Spleen (tissue), 7 donors: ENCODE measurements around the gene ATP5F1D.

Experiments used
- POLR2A ChIP-seq, 3 donors: fragments of 450-650 bp; IDR thresholded peaks; one replicate each; pipeline ENCODE4 v1.5.1; 2017; ENCODE audit warnings: antibody characterized with exemption in 3 of 3, mild to moderate bottlenecking in 1 of 3
- TF ChIP-seq, protein P1 (sequence below), 11 experiments: fragments of 200-600 bp in 7 of 11; fragments of 450-650 bp in 4 of 11; sonication (generic) in 4 of 11; IDR thresholded peaks in 8 of 11; conservative IDR thresholded peaks in 3 of 11; 1 replicate in 7 of 11; 2 replicates in 4 of 11; pipeline versions ENCODE4 v1.4.0 to v1.8.0; 2016 to 2021; ENCODE audit warnings: antibody characterized with exemption in 11 of 11, inconsistent platforms in 4 of 11, mild to moderate bottlenecking in 1 of 11
- donor health status: DM: no; HTN: no; CAD: no; lungs with moderate emphysema.
- donor health status: DM: no; HTN: no; CAD: no.
- donor health status: DM: no; HTN: no; CAD: no.

DNA sequence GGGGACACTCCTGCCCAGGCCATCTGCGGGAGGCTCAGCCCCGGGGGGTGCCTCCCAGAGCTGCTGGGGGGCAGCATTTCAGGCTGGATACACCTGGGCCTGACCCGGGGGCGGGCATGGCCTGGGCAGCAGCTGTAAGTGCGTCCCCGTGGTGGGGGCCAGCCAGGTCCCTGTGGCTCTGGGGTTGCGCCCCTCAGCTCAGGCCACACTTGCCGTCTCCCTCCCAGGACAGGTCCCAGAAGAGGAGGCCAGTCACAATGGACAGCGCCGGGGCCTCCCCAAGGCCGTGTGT, 15.4 kb upstream of the ATP5F1D start:
- TF ChIP-seq, protein P1, sequence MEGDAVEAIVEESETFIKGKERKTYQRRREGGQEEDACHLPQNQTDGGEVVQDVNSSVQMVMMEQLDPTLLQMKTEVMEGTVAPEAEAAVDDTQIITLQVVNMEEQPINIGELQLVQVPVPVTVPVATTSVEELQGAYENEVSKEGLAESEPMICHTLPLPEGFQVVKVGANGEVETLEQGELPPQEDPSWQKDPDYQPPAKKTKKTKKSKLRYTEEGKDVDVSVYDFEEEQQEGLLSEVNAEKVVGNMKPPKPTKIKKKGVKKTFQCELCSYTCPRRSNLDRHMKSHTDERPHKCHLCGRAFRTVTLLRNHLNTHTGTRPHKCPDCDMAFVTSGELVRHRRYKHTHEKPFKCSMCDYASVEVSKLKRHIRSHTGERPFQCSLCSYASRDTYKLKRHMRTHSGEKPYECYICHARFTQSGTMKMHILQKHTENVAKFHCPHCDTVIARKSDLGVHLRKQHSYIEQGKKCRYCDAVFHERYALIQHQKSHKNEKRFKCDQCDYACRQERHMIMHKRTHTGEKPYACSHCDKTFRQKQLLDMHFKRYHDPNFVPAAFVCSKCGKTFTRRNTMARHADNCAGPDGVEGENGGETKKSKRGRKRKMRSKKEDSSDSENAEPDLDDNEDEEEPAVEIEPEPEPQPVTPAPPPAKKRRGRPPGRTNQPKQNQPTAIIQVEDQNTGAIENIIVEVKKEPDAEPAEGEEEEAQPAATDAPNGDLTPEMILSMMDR (IDR thresholded peaks at IDR 0.05 in 8 of 11, conservative IDR thresholded peaks at IDR 0.05 in 3 of 11): no peak
- no peak for TF ChIP-seq POLR2A (IDR thresholded peaks at IDR 0.05)
